HCT116 (cell line): ENCODE results near the gene SEPTIN3. TPM values are rescaled to one million over a fixed set of nuclear protein-coding genes. Genes with fewer than 3 reads are reported as not detected.

Experiments
- ATAC-seq: fragments of 200-7000 bp; cut with Tn5 transposase; 2 replicates; pipeline ENCODE4 v1.9.1; 2020; ENCODE audit warnings: mild to moderate bottlenecking, moderate library complexity
- BruUV-seq: library from RNA; stranded (reverse); fragments of 400-500 nt; replicated peaks from 2 replicates; lab custom pipeline; 2021; lab: Mats Ljungman, UMichigan
- CTCF ChIA-PET: fragments of 300-600 bp; sonication (Branson Sonifier 250); formaldehyde crosslinking; loops from one replicate; lab custom pipeline; 2021; ENCODE audit warnings: antibody characterized with exemption; lab: Charles Lee
- POLR2A ChIA-PET: fragments of 300-600, 350-600 bp; sonication (Branson Sonifier 250); formaldehyde crosslinking; loops from one replicate; lab custom pipeline; 2021; ENCODE audit warnings: antibody characterized with exemption; lab: Charles Lee
- RAD21 ChIA-PET, 2 experiments: fragments of 300-600 bp; sonication (Branson Sonifier 250); formaldehyde crosslinking; loops; one replicate each; lab custom pipeline; 2023; ENCODE audit warnings: low total read pairs in 2 of 2; ENCODE audit not compliant: uncharacterized antibody in 2 of 2, unreplicated experiment in 2 of 2, low non-redundant PET in 1 of 2; lab: Charles Lee
- DNase-seq: peaks from one replicate; pipeline ENCODE4 v3.0.0-alpha.2; 2010; ENCODE audit warnings: low read depth, low spot score
- H2AFZ ChIP-seq: fragments of 200-600 bp; shearing (Covaris generic), sonication (generic); 2 replicates; pipeline ENCODE4 v1.6.1; 2017; ENCODE audit warnings: low read depth, mixed run types, mixed read lengths, antibody characterized with exemption, low read length; ENCODE audit not compliant: poor library complexity, severe bottlenecking
- H3K27ac ChIP-seq: 2 replicates; pipeline ENCODE4 v1.5.1; 2012; ENCODE audit warnings: low read depth, low read length
- H3K27me3 ChIP-seq: fragments of 200-600 bp; sonication (generic); 2 replicates; pipeline ENCODE4 v1.6.1; 2016; ENCODE audit warnings: mixed run types, low read length, mixed read lengths; ENCODE audit not compliant: insufficient read depth
- H3K36me3 ChIP-seq, 2 experiments: fragments of 200-500 bp in 1 of 2; fragments of 200-600 bp in 1 of 2; sonication (Bioruptor generic) in 1 of 2; sonication (generic) in 1 of 2; 2 replicates each; pipeline versions ENCODE4 v1.5.1 to v1.6.1; 2014 to 2016; ENCODE audit warnings: low read length in 2 of 2, inconsistent platforms in 1 of 2, mixed read lengths in 1 of 2, mixed run types in 1 of 2; ENCODE audit not compliant: insufficient read depth in 2 of 2, control insufficient read depth in 1 of 2
- H3K4me1 ChIP-seq, 2 experiments: fragments of 200-600 bp in 1 of 2; sonication (generic) in 1 of 2; 2 replicates each; pipeline versions ENCODE4 v1.5.1 to v1.6.1; 2012 to 2017; ENCODE audit warnings: low read length in 2 of 2, inconsistent platforms in 1 of 2, mild to moderate bottlenecking in 1 of 2, mixed read lengths in 1 of 2, mixed run types in 1 of 2, moderate library complexity in 1 of 2; ENCODE audit not compliant: insufficient read depth in 2 of 2, control insufficient read depth in 1 of 2
- H3K4me2 ChIP-seq: fragments of 200-600 bp; sonication (generic); 2 replicates; pipeline ENCODE4 v1.6.1; 2017; ENCODE audit warnings: mixed run types, low read length, mixed read lengths
- H3K4me3 ChIP-seq, 2 experiments: fragments of 200-600 bp in 1 of 2; sonication (generic) in 1 of 2; replicated peaks in 1 of 2; 2 replicates each; pipeline ENCODE4 v1.5.1; 2011 to 2016; ENCODE audit warnings: low read length in 2 of 2, control low read depth in 1 of 2, low read depth in 1 of 2, mild to moderate bottlenecking in 1 of 2, mixed read lengths in 1 of 2, mixed run types in 1 of 2
- H3K79me2 ChIP-seq: fragments of 200-600 bp; sonication (generic); 2 replicates; pipeline ENCODE4 v1.6.1; 2017; ENCODE audit warnings: mild to moderate bottlenecking, mixed run types, low read length, moderate library complexity, mixed read lengths; ENCODE audit not compliant: insufficient read depth
- H3K9ac ChIP-seq: fragments of 200-600 bp; sonication (generic); 2 replicates; pipeline ENCODE4 v1.6.1; 2016; ENCODE audit warnings: low read length, mixed read lengths
- H3K9me2 ChIP-seq: fragments of 200-600 bp; sonication (generic), shearing (Covaris generic); 2 replicates; pipeline ENCODE4 v1.6.1; 2017; ENCODE audit warnings: mixed run types, mild to moderate bottlenecking, moderate library complexity; ENCODE audit not compliant: insufficient read depth
- H3K9me3 ChIP-seq, 2 experiments: fragments of 200-500 bp in 1 of 2; fragments of 200-600 bp in 1 of 2; sonication (Bioruptor generic) in 1 of 2; sonication (generic) in 1 of 2; 2 replicates each; pipeline ENCODE4 v1.6.1; 2014 to 2017; ENCODE audit warnings: low read length in 2 of 2, mixed read lengths in 2 of 2, inconsistent platforms in 1 of 2, low read depth in 1 of 2, mild to moderate bottlenecking in 1 of 2, mixed run types in 1 of 2, moderate library complexity in 1 of 2; ENCODE audit not compliant: control insufficient read depth in 1 of 2, insufficient read depth in 1 of 2
- H4K20me1 ChIP-seq: fragments of 200-600 bp; sonication (generic), shearing (Covaris generic); 2 replicates; pipeline ENCODE4 v1.6.1; 2017; ENCODE audit warnings: mixed run types, mild to moderate bottlenecking, moderate library complexity; ENCODE audit not compliant: insufficient read depth
- ATF3 ChIP-seq: IDR thresholded peaks from 2 replicates; pipeline ENCODE4 v1.6.1; 2012
- CBX3 ChIP-seq: IDR thresholded peaks from 2 replicates; pipeline ENCODE4 v1.6.1; 2012; ENCODE audit warnings: low read depth
- CEBPB ChIP-seq: IDR thresholded peaks from 2 replicates; pipeline ENCODE4 v1.6.1; 2012; ENCODE audit warnings: low read depth
- CTCF ChIP-seq, 3 experiments: fragments of 200-600 bp in 1 of 3; sonication (generic) in 1 of 3; IDR thresholded peaks in 2 of 3; conservative IDR thresholded peaks in 1 of 3; 2 replicates each; pipeline ENCODE4 v1.5.1; 2012 to 2017; ENCODE audit warnings: low read depth in 2 of 3, low read length in 2 of 3, antibody characterized with exemption in 1 of 3, borderline replicate concordance in 1 of 3, control low read depth in 1 of 3, mild to moderate bottlenecking in 1 of 3, mixed read lengths in 1 of 3, mixed run types in 1 of 3, moderate library complexity in 1 of 3; ENCODE audit not compliant: insufficient read depth in 1 of 3
- ELF1 ChIP-seq: IDR thresholded peaks from 2 replicates; pipeline ENCODE4 v1.6.1; 2012; ENCODE audit warnings: low read depth, borderline replicate concordance
- EZH2 ChIP-seq: fragments of 200-600 bp; sonication (generic); IDR thresholded peaks from 2 replicates; pipeline ENCODE4 v1.6.1; 2017; ENCODE audit warnings: antibody characterized with exemption, mixed run types
- FOSL1 ChIP-seq: IDR thresholded peaks from 2 replicates; pipeline ENCODE4 v1.6.1; 2012; ENCODE audit warnings: low read depth
- JUND ChIP-seq: IDR thresholded peaks from 2 replicates; pipeline ENCODE4 v1.6.1; 2012
- MAX ChIP-seq: IDR thresholded peaks from 2 replicates; pipeline ENCODE4 v1.6.1; 2012
- POLR2AphosphoS5 ChIP-seq: IDR thresholded peaks from 2 replicates; pipeline ENCODE4 v1.6.1; 2011; ENCODE audit warnings: mild to moderate bottlenecking, low read depth, low read length, moderate library complexity
- RAD21 ChIP-seq: IDR thresholded peaks from 2 replicates; pipeline ENCODE4 v1.6.1; 2012; ENCODE audit warnings: low read depth, mild to moderate bottlenecking
- REST ChIP-seq: IDR thresholded peaks from 2 replicates; pipeline ENCODE4 v1.6.1; 2012; ENCODE audit warnings: low read depth
- SIN3A ChIP-seq: IDR thresholded peaks from 2 replicates; pipeline ENCODE4 v1.6.1; 2012; ENCODE audit warnings: low read depth
- SP1 ChIP-seq: IDR thresholded peaks from 2 replicates; pipeline ENCODE4 v1.6.1; 2012; ENCODE audit warnings: low read depth
- SRF ChIP-seq: IDR thresholded peaks from 2 replicates; pipeline ENCODE4 v1.6.1; 2012; ENCODE audit warnings: low read depth
- TCF7L2 ChIP-seq: IDR thresholded peaks from 2 replicates; pipeline ENCODE4 v1.7.0; 2011; ENCODE audit warnings: borderline replicate concordance, inconsistent platforms; ENCODE audit not compliant: insufficient read depth, insufficient read length; ENCODE audit errors: extremely low read depth
- YY1 ChIP-seq: IDR thresholded peaks from 2 replicates; pipeline ENCODE4 v1.6.1; 2011; ENCODE audit warnings: low read length, low read depth, moderate library complexity, mild to moderate bottlenecking; ENCODE audit not compliant: insufficient replicate concordance; ENCODE audit errors: extremely low read depth
- ZBTB33 ChIP-seq: IDR thresholded peaks from 2 replicates; pipeline ENCODE4 v1.6.1; 2011; ENCODE audit warnings: mild to moderate bottlenecking, low read length, moderate library complexity; ENCODE audit not compliant: insufficient replicate concordance; ENCODE audit errors: extremely low read depth
- ZFX ChIP-seq: fragments of 450-650 bp; IDR thresholded peaks from 2 replicates; pipeline ENCODE4 v1.6.1; 2017
- ZNF274 ChIP-seq: fragments of 200-500 bp; sonication (Bioruptor generic); IDR thresholded peaks from 2 replicates; pipeline ENCODE4 v1.6.1; 2014; ENCODE audit warnings: mild to moderate bottlenecking, low read depth, low read length, inconsistent platforms
- intact Hi-C: fragments of 100-400 bp; cut with micrococcal nuclease; formaldehyde crosslinking; loops from 2 replicates; pipeline ENCODE4 v1.10.0; 2022
- total RNA-seq: library from RNA; stranded (reverse); gene quantifications from one replicate; pipeline ENCODE4 v1.2.1, GENCODE V29; 2021; ENCODE audit not compliant: unreplicated experiment

Gene SEPTIN3
- total RNA-seq, 1 experiment from 2014 or later: 9.3 TPM

- POLR2A ChIA-PET: no interaction called here
- Histone ChIP-seq H3K27ac (no peak overlapping the region), H3K9me3 (no peaks in the 10 kb centered on the region), H3K4me3 (no peak overlapping the region), H4K20me1 (no peaks in the 10 kb centered on the region), H3K4me2 (no peak overlapping the region), H2AFZ (no peak overlapping the region), H3K4me1 (peaks cover 8 to 17% of the 10 kb centered on the region in 2 experiments; a peak in 3 of 4 replicates), H3K9me2 (no peaks in the 10 kb centered on the region), H3K36me3 (no peaks in the 10 kb centered on the region), H3K79me2 (no peaks in the 10 kb centered on the region), H3K27me3 (no peaks in the 10 kb centered on the region), H3K9ac (no peak overlapping the region)
- intact Hi-C loops: no loop called here
- RAD21 ChIA-PET: no interaction called here
- ATAC-seq: no peak
- DNase-seq: no peak
- no peak for TF ChIP-seq ATF3
- no peak for TF ChIP-seq ZNF274
- no peak for TF ChIP-seq REST
- no peak for TF ChIP-seq SIN3A
- no peak for TF ChIP-seq CTCF (IDR thresholded peaks at IDR 0.05 in 2 of 3, conservative IDR thresholded peaks at IDR 0.05 in 1 of 3; ENCODE audit: borderline replicate concordance in 1 of 3, insufficient read depth in 1 of 3, low read depth in 2 of 3, low read length in 2 of 3)
- no peak for TF ChIP-seq CEBPB
- TF ChIP-seq ZFX: no peak
- no peak for TF ChIP-seq TCF7L2
- TF ChIP-seq MAX: no peak
- no peak for TF ChIP-seq YY1
- no peak for TF ChIP-seq EZH2
- no peak for TF ChIP-seq RAD21
- no peak for TF ChIP-seq ZBTB33
- TF ChIP-seq ELF1: no peak
- no peak for TF ChIP-seq FOSL1
- TF ChIP-seq CBX3: no peak
- TF ChIP-seq SRF: no peak
- TF ChIP-seq POLR2AphosphoS5: no peak
- no peak for TF ChIP-seq JUND
- TF ChIP-seq SP1: no peak
- CTCF ChIA-PET: no interaction called here
- no TSS peak for BruUV-seq
Measured at GRCh38 chr22:41922940-41923594, 46.2 kb upstream of the SEPTIN3 start.
